H1 (cell line): Measurements from ENCODE around the gene TCEA3. TPM values are rescaled to one million over a fixed set of nuclear protein-coding genes. Genes with fewer than 3 reads are reported as not detected.

ENCODE experiments used
- CTCF ChIA-PET: fragments of 300-600 bp; sonication (Branson Sonifier 250); formaldehyde crosslinking; loops from one replicate; lab custom pipeline; 2021; ENCODE audit not compliant: partially characterized antibody; lab: Charles Lee
- POLR2A ChIA-PET: fragments of 300-600 bp; sonication (Branson Sonifier 250); formaldehyde crosslinking; loops from one replicate; lab custom pipeline; 2021; ENCODE audit warnings: inconsistent platforms; ENCODE audit not compliant: partially characterized antibody; lab: Charles Lee
- DNase-seq, 2 experiments: peaks; one replicate each; pipeline versions ENCODE4 v3.0.0 to v3.0.0-alpha.2; 2010 to 2022; ENCODE audit warnings: low spot score in 2 of 2, low read depth in 1 of 2, mixed read lengths in 1 of 2
- FAIRE-seq: peaks from 2 replicates; lab custom pipeline; 2011; peaks lifted over from hg19 to GRCh38; lab: Jason Lieb, UNC
- H2AFZ ChIP-seq: 2 replicates; pipeline ENCODE4 v1.8.1; 2012; ENCODE audit warnings: low read length, inconsistent platforms
- H2AK5ac ChIP-seq: 2 replicates; pipeline ENCODE4 v1.6.1; 2013; ENCODE audit warnings: low read depth, low read length
- H2BK120ac ChIP-seq: replicated peaks from 2 replicates; pipeline ENCODE3; 2013; ENCODE audit warnings: low read depth, low read length, inconsistent platforms
- H2BK12ac ChIP-seq: 2 replicates; pipeline ENCODE4 v1.6.1; 2013; ENCODE audit warnings: low read depth, low read length
- H2BK15ac ChIP-seq: 2 replicates; pipeline ENCODE4 v1.6.1; 2013; ENCODE audit warnings: low read length
- H2BK20ac ChIP-seq: 2 replicates; pipeline ENCODE4 v1.6.1; 2013; ENCODE audit warnings: low read length
- H2BK5ac ChIP-seq: 2 replicates; pipeline ENCODE4 v1.6.1; 2013; ENCODE audit warnings: low read depth, low read length
- H3K14ac ChIP-seq: 2 replicates; pipeline ENCODE4 v1.6.1; 2013; ENCODE audit warnings: inconsistent platforms; ENCODE audit not compliant: insufficient read length
- H3K18ac ChIP-seq: 2 replicates; pipeline ENCODE4 v1.6.1; 2013; ENCODE audit warnings: low read length; ENCODE audit errors: extremely low read depth
- H3K23ac ChIP-seq: 2 replicates; pipeline ENCODE4 v1.6.1; 2013; ENCODE audit warnings: inconsistent platforms; ENCODE audit not compliant: insufficient read length
- H3K23me2 ChIP-seq: 2 replicates; pipeline ENCODE4 v1.6.1; 2013; ENCODE audit warnings: low read depth, low read length
- H3K27ac ChIP-seq: 2 replicates; pipeline ENCODE4 v1.6.1; 2011; ENCODE audit warnings: low read depth, low read length, inconsistent platforms
- H3K27me3 ChIP-seq, 4 experiments: replicated peaks in 1 of 4; 1 replicate in 1 of 4; 2 replicates in 3 of 4; pipeline versions ENCODE4 v1.6.1 to v1.8.1; 2011 to 2013; ENCODE audit warnings: low read length in 3 of 4, mild to moderate bottlenecking in 3 of 4, inconsistent platforms in 2 of 4, mixed read lengths in 2 of 4, moderate library complexity in 1 of 4; ENCODE audit not compliant: control insufficient read depth in 3 of 4, insufficient read depth in 3 of 4; ENCODE audit errors: extremely low read depth in 1 of 4
- H3K36me3 ChIP-seq, 4 experiments: 2 replicates each; pipeline versions ENCODE4 v1.6.1 to v1.8.1; 2011 to 2013; ENCODE audit warnings: mild to moderate bottlenecking in 4 of 4, low read length in 3 of 4, moderate library complexity in 2 of 4, control low read depth in 1 of 4, inconsistent platforms in 1 of 4; ENCODE audit not compliant: insufficient read depth in 4 of 4, control insufficient read depth in 2 of 4
- H3K4ac ChIP-seq: replicated peaks from 2 replicates; pipeline ENCODE3; 2013; ENCODE audit warnings: low read length, low read depth, mixed read lengths, inconsistent platforms; ENCODE audit not compliant: insufficient read length
- H3K4me1 ChIP-seq, 4 experiments: replicated peaks in 1 of 4; 1 replicate in 1 of 4; 2 replicates in 3 of 4; pipeline versions ENCODE4 v1.6.1 to v1.8.1; 2011 to 2013; ENCODE audit warnings: low read length in 3 of 4, inconsistent platforms in 2 of 4, mixed read lengths in 1 of 4; ENCODE audit not compliant: insufficient read depth in 4 of 4, control insufficient read depth in 3 of 4
- H3K4me2 ChIP-seq, 2 experiments: 2 replicates each; pipeline versions ENCODE4 v1.6.1 to v1.8.1; 2011 to 2013; ENCODE audit warnings: low read depth in 2 of 2, low read length in 2 of 2, control low read depth in 1 of 2, inconsistent platforms in 1 of 2, mild to moderate bottlenecking in 1 of 2; ENCODE audit not compliant: insufficient read depth in 1 of 2
- H3K4me3 ChIP-seq, 4 experiments: fragments of 200-600, 300-600 bp in 1 of 4; sonication (generic), shearing (Covaris generic), sonication (Bioruptor Twin) in 1 of 4; 2 replicates each; pipeline versions ENCODE4 v1.5.1 to v1.8.1; 2011 to 2016; ENCODE audit warnings: low read length in 4 of 4, low read depth in 3 of 4, control low read depth in 2 of 4, inconsistent platforms in 2 of 4, mild to moderate bottlenecking in 2 of 4, mixed read lengths in 1 of 4, moderate library complexity in 1 of 4; ENCODE audit not compliant: insufficient read depth in 2 of 4; ENCODE audit errors: extremely low read depth in 1 of 4
- H3K56ac ChIP-seq: replicated peaks from 2 replicates; pipeline ENCODE3; 2013; ENCODE audit warnings: low read depth, mild to moderate bottlenecking, mixed read lengths, low read length, inconsistent platforms; ENCODE audit not compliant: insufficient read length
- H3K79me1 ChIP-seq: 2 replicates; pipeline ENCODE4 v1.6.1; 2013; ENCODE audit warnings: low read depth, low read length, control low read depth
- H3K79me2 ChIP-seq, 2 experiments: 2 replicates each; pipeline versions ENCODE4 v1.6.1 to v1.8.1; 2012 to 2013; ENCODE audit warnings: low read length in 2 of 2, mild to moderate bottlenecking in 2 of 2, inconsistent platforms in 1 of 2; ENCODE audit not compliant: insufficient read depth in 2 of 2, control insufficient read depth in 1 of 2
- H3K9ac ChIP-seq, 4 experiments: replicated peaks in 1 of 4; 1 replicate in 1 of 4; 2 replicates in 3 of 4; pipeline versions ENCODE4 v1.6.1 to v1.8.1; 2011 to 2013; ENCODE audit warnings: low read depth in 3 of 4, low read length in 3 of 4, control low read depth in 2 of 4, mild to moderate bottlenecking in 2 of 4, moderate library complexity in 2 of 4, inconsistent platforms in 1 of 4; ENCODE audit errors: extremely low read depth in 1 of 4
- H3K9me3 ChIP-seq, 2 experiments: 2 replicates each; pipeline versions ENCODE4 v1.6.1 to v1.8.1; 2012 to 2013; ENCODE audit warnings: mild to moderate bottlenecking in 2 of 2, moderate library complexity in 2 of 2, control low read depth in 1 of 2, inconsistent platforms in 1 of 2, low read depth in 1 of 2, low read length in 1 of 2, mixed read lengths in 1 of 2; ENCODE audit not compliant: insufficient read depth in 2 of 2
- H4K20me1 ChIP-seq, 2 experiments: replicated peaks in 1 of 2; 2 replicates each; pipeline versions ENCODE3 to v1.8.1; 2011 to 2013; ENCODE audit warnings: inconsistent platforms in 2 of 2, low read length in 2 of 2, mild to moderate bottlenecking in 1 of 2; ENCODE audit not compliant: insufficient read depth in 2 of 2, control insufficient read depth in 1 of 2
- H4K5ac ChIP-seq: 2 replicates; pipeline ENCODE4 v1.6.1; 2013; ENCODE audit warnings: low read length, low read depth, mixed read lengths, inconsistent platforms; ENCODE audit not compliant: insufficient read length
- H4K8ac ChIP-seq: 2 replicates; pipeline ENCODE4 v1.8.0; 2013; ENCODE audit warnings: mild to moderate bottlenecking, moderate library complexity, low read length, inconsistent platforms; ENCODE audit not compliant: insufficient read depth; ENCODE audit errors: extremely low read depth
- H4K91ac ChIP-seq: replicated peaks from 2 replicates; pipeline ENCODE3; 2013; ENCODE audit warnings: low read length, mixed read lengths, inconsistent platforms; ENCODE audit not compliant: insufficient read length
- ASH2L ChIP-seq: fragments of 200-600, 300-600 bp; sonication (generic); IDR thresholded peaks from one replicate; pipeline ENCODE4 v1.7.1; 2017; ENCODE audit warnings: low read length
- CBX8 ChIP-seq: fragments of 300-800, 300-1000 bp; sonication (generic); IDR thresholded peaks from 2 replicates; pipeline ENCODE4 v1.7.1; 2016; ENCODE audit warnings: low read depth, low read length, borderline replicate concordance
- CHD2 ChIP-seq: IDR thresholded peaks from 2 replicates; pipeline ENCODE4 v1.6.1; 2012; ENCODE audit warnings: low read length, improper control_type of control experiment
- KDM1A ChIP-seq: fragments of 200-600, 300-600 bp; sonication (generic); IDR thresholded peaks from 2 replicates; pipeline ENCODE4 v1.7.1; 2016; ENCODE audit warnings: mild to moderate bottlenecking, low read length, borderline replicate concordance
- NANOG ChIP-seq: IDR thresholded peaks from 2 replicates; pipeline ENCODE4 v1.6.1; 2011; ENCODE audit warnings: low read length, low read depth, mild to moderate bottlenecking, inconsistent platforms; ENCODE audit not compliant: insufficient read depth, poor library complexity, severe bottlenecking
- RBBP5 ChIP-seq: IDR thresholded peaks from 2 replicates; pipeline ENCODE4 v1.7.1; 2012; ENCODE audit warnings: low read depth, mild to moderate bottlenecking, inconsistent platforms, low read length, moderate library complexity, borderline replicate concordance
- SP4 ChIP-seq: IDR thresholded peaks from 2 replicates; pipeline ENCODE4 v1.6.1; 2012; ENCODE audit warnings: low read length, inconsistent platforms
- SRF ChIP-seq: IDR thresholded peaks from 2 replicates; pipeline ENCODE4 v1.6.1; 2011; ENCODE audit warnings: mild to moderate bottlenecking, low read depth, low read length, moderate library complexity
- TAF1 ChIP-seq: IDR thresholded peaks from 2 replicates; pipeline ENCODE4 v1.6.1; 2011; ENCODE audit warnings: mild to moderate bottlenecking, low read depth, low read length
- TAF7 ChIP-seq: optimal IDR thresholded peaks from 2 replicates; pipeline ENCODE3; 2011; ENCODE audit warnings: low read depth, mild to moderate bottlenecking, inconsistent platforms, low read length, moderate library complexity, borderline replicate concordance
- TBP ChIP-seq: IDR thresholded peaks from 2 replicates; pipeline ENCODE4 v1.6.1; 2011; ENCODE audit warnings: low read depth, low read length, improper control_type of control experiment
- TCF12 ChIP-seq: IDR thresholded peaks from 2 replicates; pipeline ENCODE4 v1.6.1; 2011; ENCODE audit warnings: low read depth, mild to moderate bottlenecking, low read length
- WGBS, 2 experiments: shearing (Covaris generic) in 1 of 2; methylation state at CpG; one replicate each; pipeline versions ENCODE4 v1.1.6 to v1.1.7; 2013 to 2015; ENCODE audit warnings: low lambda C conversion rate in 2 of 2, mixed read lengths in 2 of 2, inconsistent platforms in 1 of 2, low coverage in 1 of 2, missing lambda C conversion rate in 1 of 2; ENCODE audit not compliant: insufficient replicate concordance in 2 of 2, insufficient coverage in 1 of 2, insufficient read length in 1 of 2; ENCODE audit errors: extremely low coverage in 1 of 2, missing lambda C conversion rate in 1 of 2; 5-methylcytosine and 5-hydroxymethylcytosine counted together
- polyA plus RNA-seq, 7 experiments: library from polyadenylated mRNA; depleted of rRNA in 3 of 7; stranded (reverse) in 5 of 7; unstranded in 2 of 7; fragments of >200 nt in 5 of 7; fragments of 200-250 nt in 2 of 7; gene quantifications; 1 replicate in 5 of 7; 2 replicates in 1 of 7; 4 replicates in 1 of 7; pipeline versions ENCODE4 v1.2.1 to v1.2.3, GENCODE V29; 2011 to 2013; ENCODE audit warnings: missing spikeins in 2 of 7, mixed read lengths in 2 of 7
- total RNA-seq: library from RNA; stranded (reverse); fragmentation: NEBNext Ultra II Directional; extraction: Animal tissue kit (Norgen Biotek cat#: 25700); gene quantifications from 2 replicates; pipeline ENCODE4 v1.2.1, GENCODE V29; 2021

TCEA3 gene
- total and polyA plus RNA-seq, 2 of the 8 experiments (the other 6 are each of a cell fraction or from before 2014, with no cell fraction given) = 0.08 TPM; not detected in 1

GRCh38 chr1:23444596-23445390, 20.2 kb upstream of the TCEA3 start:
- H2BK15ac ChIP-seq = no peak overlapping the region
- no peaks in the 10 kb centered on the region for H3K79me1 ChIP-seq
- no peak overlapping the region for H3K4me3 ChIP-seq
- H2BK5ac ChIP-seq = no peak overlapping the region
- FAIRE-seq (no peak), DNase-seq (no peak)
- no peak overlapping the region for H4K91ac ChIP-seq
- no peak overlapping the region for H3K4me2 ChIP-seq
- peaks cover 0 to 2% of the 10 kb centered on the region in 2 experiments for H4K20me1 ChIP-seq
- no peak overlapping the region for H4K8ac ChIP-seq
- H3K23me2 ChIP-seq = no peaks in the 10 kb centered on the region
- no peak overlapping the region for H2AK5ac ChIP-seq
- no peak overlapping the region for H2BK120ac ChIP-seq
- ChIA-PET CTCF (interaction anchor here (0.7 to 1.7 kb wide), 4 partner anchors 17 to 83 kb away, joined by 3 to 5 read pairs (median 4); no protein-coding TSS in a partner anchor), POLR2A (interaction anchor here (0.9 to 2.0 kb wide), 2 partner anchors 17 to 100 kb away, joined by 4 read pairs; partner anchors contain the start of gene HNRNPR)
- TF ChIP-seq TAF7 = no peak
- TF ChIP-seq TAF1 = no peak
- TF ChIP-seq CBX8 = no peak
- no peak for TF ChIP-seq SP4
- no peak for TF ChIP-seq RBBP5
- no peak for TF ChIP-seq SRF
- TF ChIP-seq NANOG = no peak
- no peak for TF ChIP-seq CHD2
- no peak for TF ChIP-seq ASH2L
- TF ChIP-seq TCF12 = no peak
- TF ChIP-seq TBP = no peak
- TF ChIP-seq KDM1A = no peak
- H3K14ac ChIP-seq = no peak overlapping the region
- no peaks in the 10 kb centered on the region for H3K9me3 ChIP-seq
- no peak overlapping the region for H2BK20ac ChIP-seq
- no peaks in the 10 kb centered on the region for H3K4me1 ChIP-seq
- H3K27ac ChIP-seq = no peak overlapping the region
- no peak overlapping the region for H3K9ac ChIP-seq
- H3K18ac ChIP-seq = no peak overlapping the region
- H3K36me3 ChIP-seq = peaks cover under 1 to 16% (median 7%) of the 10 kb centered on the region in 4 experiments; a peak in 5 of 8 replicates
- WGBS, 2 experiments = 88% methylated on average over 4 of the region's 4 CpGs; no CpG with 5 or more reads in 1 of the 2 experiments
- no peak overlapping the region for H4K5ac ChIP-seq
- no peak overlapping the region for H3K23ac ChIP-seq
- H2AFZ ChIP-seq = no peak overlapping the region
- no peak overlapping the region for H3K4ac ChIP-seq
- H3K79me2 ChIP-seq = no peaks in the 10 kb centered on the region
- H2BK12ac ChIP-seq = no peak overlapping the region
- no peak overlapping the region for H3K56ac ChIP-seq
- H3K27me3 ChIP-seq = no peaks in the 10 kb centered on the region
